OCI-LY1 (cell line): ENCODE measurements around the gene LRRC8D.

ENCODE experiments used
- EZH2 ChIP-seq: fragments of 200-600 bp; sonication (generic), shearing (Covaris generic); IDR thresholded peaks from 2 replicates; pipeline ENCODE4 v1.8.0; 2017; ENCODE audit warnings: borderline replicate concordance, mixed run types, mild to moderate bottlenecking, antibody characterized with exemption, low read length, moderate library complexity, mixed read lengths
- TF ChIP-seq, protein P1 (sequence below): fragments of 200-600 bp; sonication (generic), shearing (Covaris generic); IDR thresholded peaks from 2 replicates; pipeline ENCODE4 v1.5.1; 2017; ENCODE audit warnings: mild to moderate bottlenecking, antibody characterized with exemption, low read length, moderate library complexity, mixed read lengths

GRCh38 chr1:89882348-89883029, 61.7 kb downstream of the LRRC8D start:
- TF ChIP-seq, protein P1, sequence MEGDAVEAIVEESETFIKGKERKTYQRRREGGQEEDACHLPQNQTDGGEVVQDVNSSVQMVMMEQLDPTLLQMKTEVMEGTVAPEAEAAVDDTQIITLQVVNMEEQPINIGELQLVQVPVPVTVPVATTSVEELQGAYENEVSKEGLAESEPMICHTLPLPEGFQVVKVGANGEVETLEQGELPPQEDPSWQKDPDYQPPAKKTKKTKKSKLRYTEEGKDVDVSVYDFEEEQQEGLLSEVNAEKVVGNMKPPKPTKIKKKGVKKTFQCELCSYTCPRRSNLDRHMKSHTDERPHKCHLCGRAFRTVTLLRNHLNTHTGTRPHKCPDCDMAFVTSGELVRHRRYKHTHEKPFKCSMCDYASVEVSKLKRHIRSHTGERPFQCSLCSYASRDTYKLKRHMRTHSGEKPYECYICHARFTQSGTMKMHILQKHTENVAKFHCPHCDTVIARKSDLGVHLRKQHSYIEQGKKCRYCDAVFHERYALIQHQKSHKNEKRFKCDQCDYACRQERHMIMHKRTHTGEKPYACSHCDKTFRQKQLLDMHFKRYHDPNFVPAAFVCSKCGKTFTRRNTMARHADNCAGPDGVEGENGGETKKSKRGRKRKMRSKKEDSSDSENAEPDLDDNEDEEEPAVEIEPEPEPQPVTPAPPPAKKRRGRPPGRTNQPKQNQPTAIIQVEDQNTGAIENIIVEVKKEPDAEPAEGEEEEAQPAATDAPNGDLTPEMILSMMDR = no peak
- no peak for TF ChIP-seq EZH2
